BJ (cell line): ENCODE data around the gene STIL. TPM values are rescaled to one million over a fixed set of nuclear protein-coding genes. Genes with fewer than 3 reads are reported as not detected.

Source experiments
- CTCF ChIA-PET: fragments of 350-600 bp; formaldehyde crosslinking; extraction: SDS; loops from one replicate; lab custom pipeline; 2021; ENCODE audit warnings: antibody characterized with exemption, inconsistent platforms; lab: Yijun Ruan, JAX
- POLR2A ChIA-PET: fragments of 300-600 bp; sonication (Branson Sonifier 250); formaldehyde crosslinking; extraction: SDS; loops from one replicate; lab custom pipeline; 2021; ENCODE audit warnings: antibody characterized with exemption; lab: Charles Lee
- DNase-seq: peaks from one replicate; pipeline ENCODE4 v3.0.0-alpha.2; 2011; ENCODE audit warnings: low read depth
- H3K27me3 ChIP-seq: 2 replicates; pipeline ENCODE4 v1.6.0; 2011; ENCODE audit warnings: low read length; ENCODE audit not compliant: control insufficient read depth, insufficient read depth
- H3K36me3 ChIP-seq: 2 replicates; pipeline ENCODE4 v1.5.1; 2011; ENCODE audit warnings: low read length; ENCODE audit not compliant: control insufficient read depth, insufficient read depth
- H3K4me3 ChIP-seq: 2 replicates; pipeline ENCODE4 v1.5.1; 2011; ENCODE audit warnings: low read depth, mild to moderate bottlenecking, control low read depth, low read length
- CTCF ChIP-seq: IDR thresholded peaks from 2 replicates; pipeline ENCODE4 v1.5.1; 2011; ENCODE audit warnings: low read depth, mild to moderate bottlenecking, control low read depth, inconsistent platforms, low read length, moderate library complexity; ENCODE audit not compliant: insufficient read depth
- polyA minus RNA-seq: library from RNA; depleted of rRNA, polyadenylated mRNA; stranded (reverse); fragments of >200 nt; gene quantifications from 2 replicates; pipeline ENCODE4 v1.2.3, GENCODE V29; 2011; rRNA and poly(A)+ RNA removed
- polyA plus RNA-seq: library from polyadenylated mRNA; depleted of rRNA; stranded (reverse); fragments of >200 nt; gene quantifications from 2 replicates; pipeline ENCODE4 v1.2.3, GENCODE V29; 2011; rRNA removed

The STIL gene
- 6.3 and 10.0 TPM in 2 replicates for polyA plus RNA-seq
- 9.3 and 12.7 TPM in 2 replicates for polyA minus RNA-seq

- H3K27me3 ChIP-seq, result no peaks in the 10 kb centered on the region
- no peak for TF ChIP-seq CTCF
- DNase-seq, result peak; percentile 99
- no peaks in the 10 kb centered on the region for H3K36me3 ChIP-seq
- POLR2A ChIA-PET, result no interaction called here
- H3K4me3 ChIP-seq, result peak within 1 kb of the TSS; percentile 90
- CTCF ChIA-PET, result interaction anchor here (0.6 to 1.1 kb wide), 3 partner anchors 109 to 133 kb away, joined by 3 to 4 read pairs (median 3); no protein-coding TSS in a partner anchor
Measured at GRCh38 chr1:47313915-47314664, at the start of gene STIL. Gene STIL (minus strand): TSS chr1:47314147. CDS start chr1:47310319, 3,828 bp downstream.

- Histone ChIP-seq H3K4me3 (no peak overlapping the region), H3K36me3 (no peaks in the 10 kb centered on the region), H3K27me3 (no peaks in the 10 kb centered on the region)
- no peak for DNase-seq
- TF ChIP-seq CTCF, result no peak
- CTCF ChIA-PET, result no interaction called here
- POLR2A ChIA-PET, result no interaction called here
Measured at GRCh38 chr1:47362828-47363227, 48.9 kb upstream of the STIL start.

- H3K4me3 ChIP-seq, result no peak overlapping the region
- H3K36me3 ChIP-seq, result no peaks in the 10 kb centered on the region
- TF ChIP-seq CTCF, result no peak
- POLR2A ChIA-PET, result interaction anchor here (0.6 kb wide), 1 partner anchor 13 kb away, joined by 4 read pairs; no protein-coding TSS in a partner anchor
- no peak for DNase-seq
- H3K27me3 ChIP-seq, result no peaks in the 10 kb centered on the region
- CTCF ChIA-PET, result no interaction called here
Measured at GRCh38 chr1:47361380-47361779, 47.4 kb upstream of the STIL start.

GRCh38 chr1:47351305-47351704 lies 37.4 kb upstream of the STIL start:
- Histone ChIP-seq H3K27me3 (no peaks in the 10 kb centered on the region), H3K36me3 (peaks cover 1% of the 10 kb centered on the region; the same call in 1 of the 2 replicates), H3K4me3 (no peak overlapping the region)
- DNase-seq, result no peak
- CTCF ChIA-PET, result interaction anchor here (0.8 kb wide), 1 partner anchor 13 kb away, joined by 4 read pairs; no protein-coding TSS in a partner anchor
- TF ChIP-seq CTCF, result no peak
- POLR2A ChIA-PET, result no interaction called here

GRCh38 chr1:47348246-47348645 lies 34.3 kb upstream of the STIL start:
- ChIA-PET POLR2A (interaction anchor here (0.5 kb wide), 1 partner anchor 13 kb away, joined by 4 read pairs; no protein-coding TSS in a partner anchor), CTCF (interaction anchor here (1.6 kb wide), 1 partner anchor 12 kb away, joined by 4 read pairs; no protein-coding TSS in a partner anchor)
- H3K36me3 ChIP-seq, result peaks cover 1% of the 10 kb centered on the region; the same call in 1 of the 2 replicates
- no peak for TF ChIP-seq CTCF
- H3K4me3 ChIP-seq, result no peak overlapping the region
- H3K27me3 ChIP-seq, result no peaks in the 10 kb centered on the region
- DNase-seq, result no peak
